NCI-H2196 (cell line): ENCODE results near the gene WWC2.

Experiments used
- DNase-seq: peaks from one replicate; lab custom pipeline; 2025; ENCODE audit not compliant: unreplicated experiment; lab: John Stamatoyannopoulos, UW

The WWC2 gene

GRCh38 chr4:183349673-183350072 lies 250.6 kb downstream of the WWC2 start:
- no peak for DNase-seq

- no peak for DNase-seq
These were observed 251.4 kb downstream of the WWC2 start for GRCh38 chr4:183350317-183351071.

GRCh38 chr4:183352546-183352945 lies 253.5 kb downstream of the WWC2 start:
- DNase-seq = no peak

GRCh38 chr4:183353557-183353956 lies 254.5 kb downstream of the WWC2 start:
- DNase-seq = no peak

GRCh38 chr4:183354219-183354618 lies 255.2 kb downstream of the WWC2 start:
- DNase-seq = peak; percentile 10

GRCh38 chr4:183355405-183355804 lies 256.3 kb downstream of the WWC2 start:
- no peak for DNase-seq

- DNase-seq = no peak
These were observed 257.2 kb downstream of the WWC2 start for GRCh38 chr4:183356173-183356830.

- peak; percentile 38 for DNase-seq
These were observed 258.0 kb downstream of the WWC2 start for GRCh38 chr4:183356931-183357675.

- no peak for DNase-seq
These were observed 259.2 kb downstream of the WWC2 start for GRCh38 chr4:183358215-183358755.

- DNase-seq = no peak
These were observed 261.3 kb downstream of the WWC2 start for GRCh38 chr4:183360161-183360919.

- DNase-seq = no peak
These were observed 263.0 kb downstream of the WWC2 start for GRCh38 chr4:183362036-183362435.

GRCh38 chr4:183362916-183363542 lies 264.0 kb downstream of the WWC2 start:
- no peak for DNase-seq

- DNase-seq = no peak
These were observed 265.0 kb downstream of the WWC2 start for GRCh38 chr4:183364025-183364424.

- no peak for DNase-seq
These were observed 267.3 kb downstream of the WWC2 start for GRCh38 chr4:183366206-183366835.

GRCh38 chr4:183369073-183369472 lies 270.0 kb downstream of the WWC2 start:
- no peak for DNase-seq
